Stimulated activated CD4-positive, alpha-beta T cell treated with anti-CD3 and anti-CD28 coated beads, Interleukin-2, amount 100 ng/mL, for 4 hours (primary cell): ENCODE data around the gene TNS1.

ENCODE experiments used
- DNase-seq: peaks from one replicate; pipeline ENCODE4 v3.0.0-alpha.2; 2020; ENCODE audit warnings: low read depth

TNS1 gene

DNA sequence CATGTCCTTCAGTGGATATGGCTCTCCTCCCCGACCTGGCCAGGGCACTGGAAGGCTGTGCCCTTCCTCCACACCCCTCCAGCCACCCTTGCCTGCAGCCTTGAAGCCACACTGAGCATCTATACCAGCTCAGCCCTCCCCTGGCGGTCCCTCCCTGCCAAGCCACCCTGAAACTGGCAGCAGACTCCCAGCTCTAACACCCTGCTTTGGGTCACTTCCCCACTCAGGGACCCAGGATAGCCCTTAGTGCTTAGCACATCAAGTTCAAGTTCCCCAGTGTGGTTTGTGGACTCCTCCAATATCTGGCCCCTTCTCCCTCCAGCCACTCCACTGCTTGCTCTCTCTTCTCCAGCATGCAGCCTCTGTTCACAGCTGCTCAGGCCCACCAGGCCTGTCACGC lies 89.4 kb downstream of the TNS1 start:
- no peak for DNase-seq

DNA sequence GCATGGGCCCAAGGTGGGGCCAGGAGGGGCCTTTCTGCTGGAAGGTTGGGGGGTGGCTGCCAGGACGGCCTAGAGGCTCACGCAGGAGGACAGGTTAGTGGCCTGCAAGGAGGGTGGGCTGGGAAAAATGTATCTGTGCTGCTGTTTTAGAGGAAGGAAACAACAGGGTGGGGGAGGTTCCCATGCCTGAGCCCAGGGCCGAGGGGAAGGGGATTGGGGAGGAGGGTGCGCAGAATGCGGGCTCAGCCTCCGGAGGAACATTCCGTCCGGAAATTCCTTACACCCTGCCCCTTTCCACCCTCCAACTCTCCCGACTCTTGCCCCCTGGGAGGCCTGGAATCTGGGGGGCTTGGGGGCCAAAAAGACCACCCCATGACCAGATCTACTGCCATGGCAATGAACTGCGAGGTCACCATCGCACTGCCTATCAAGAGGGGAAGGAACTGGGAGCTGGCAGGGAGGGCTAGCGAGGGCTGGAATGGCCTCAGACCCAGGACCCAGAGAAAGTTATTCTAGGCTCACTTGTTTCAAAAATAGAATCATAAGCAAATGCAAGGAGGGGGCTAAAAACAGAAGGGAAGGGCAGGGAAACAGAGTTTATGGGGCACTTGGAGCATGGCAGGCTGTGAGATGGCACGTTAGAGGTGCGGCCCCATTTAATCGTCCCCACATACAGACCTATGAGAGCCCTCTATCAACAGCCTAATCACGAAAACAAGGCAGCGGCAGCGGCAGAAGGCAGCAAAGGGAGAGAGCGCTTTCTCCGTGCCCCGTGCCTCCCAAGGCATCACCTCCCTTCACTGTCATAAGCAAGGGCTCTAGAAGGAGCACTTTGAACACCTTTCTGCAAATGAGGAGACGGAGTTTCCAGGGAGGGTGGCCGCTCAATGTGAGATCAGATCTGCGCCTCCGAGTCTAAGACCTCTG lies 90.4 kb downstream of the TNS1 start:
- no peak for DNase-seq

DNA sequence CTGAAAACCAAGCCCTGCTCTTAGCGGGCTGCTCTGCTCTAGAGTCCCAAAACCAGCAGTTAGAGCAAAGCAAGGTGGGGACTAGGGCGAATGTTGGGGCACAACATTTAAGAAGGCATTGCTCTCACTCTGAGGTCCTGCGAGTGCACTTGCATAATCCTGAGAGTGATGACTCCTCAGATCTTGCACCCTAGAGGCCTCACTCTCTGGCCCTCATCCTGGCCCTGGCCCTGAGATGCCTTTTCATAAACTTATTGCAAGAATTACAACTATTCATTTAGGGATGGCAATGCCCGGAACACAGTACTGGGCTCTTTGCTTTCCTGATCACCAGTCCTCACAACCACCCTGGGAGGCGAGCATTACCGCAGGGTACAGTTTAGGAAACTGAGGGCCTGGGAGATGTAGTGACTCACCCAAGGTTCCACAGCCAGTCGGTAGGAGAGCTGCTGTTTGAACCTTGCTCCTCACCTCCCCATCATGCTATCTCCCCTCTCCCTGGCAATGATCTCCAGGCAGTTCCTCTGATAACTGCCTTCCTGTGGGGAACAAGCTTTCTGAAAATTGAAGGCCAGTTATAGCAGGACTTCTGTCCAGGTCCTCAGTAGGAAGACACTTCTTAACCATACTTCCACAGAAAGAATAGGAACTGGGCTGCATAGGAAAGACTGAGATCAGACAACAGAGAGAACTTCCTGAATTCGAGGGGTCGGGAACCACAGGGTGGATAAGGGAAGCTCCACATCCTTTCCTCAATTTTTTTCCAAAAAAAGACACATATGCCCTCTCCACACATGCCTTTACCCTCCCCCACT lies 91.3 kb downstream of the TNS1 start:
- DNase-seq = no peak

DNA sequence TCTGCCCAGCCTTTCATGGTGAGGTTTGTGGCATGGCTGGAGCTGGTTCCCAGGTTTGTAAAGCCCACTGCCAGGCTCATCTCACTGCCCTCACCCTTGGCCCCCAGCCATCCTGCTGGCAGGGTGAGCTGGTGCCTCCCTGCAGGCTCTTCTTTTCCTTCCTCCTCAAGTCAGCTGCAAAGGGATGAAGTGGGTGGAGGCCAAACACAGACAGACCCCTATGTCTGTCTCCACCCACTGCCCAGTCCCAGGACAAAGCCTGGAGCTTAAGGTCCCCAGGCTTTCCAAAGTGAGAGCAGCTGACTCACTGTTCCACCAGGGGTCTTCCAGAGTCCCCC lies 92.0 kb downstream of the TNS1 start:
- no peak for DNase-seq

DNA sequence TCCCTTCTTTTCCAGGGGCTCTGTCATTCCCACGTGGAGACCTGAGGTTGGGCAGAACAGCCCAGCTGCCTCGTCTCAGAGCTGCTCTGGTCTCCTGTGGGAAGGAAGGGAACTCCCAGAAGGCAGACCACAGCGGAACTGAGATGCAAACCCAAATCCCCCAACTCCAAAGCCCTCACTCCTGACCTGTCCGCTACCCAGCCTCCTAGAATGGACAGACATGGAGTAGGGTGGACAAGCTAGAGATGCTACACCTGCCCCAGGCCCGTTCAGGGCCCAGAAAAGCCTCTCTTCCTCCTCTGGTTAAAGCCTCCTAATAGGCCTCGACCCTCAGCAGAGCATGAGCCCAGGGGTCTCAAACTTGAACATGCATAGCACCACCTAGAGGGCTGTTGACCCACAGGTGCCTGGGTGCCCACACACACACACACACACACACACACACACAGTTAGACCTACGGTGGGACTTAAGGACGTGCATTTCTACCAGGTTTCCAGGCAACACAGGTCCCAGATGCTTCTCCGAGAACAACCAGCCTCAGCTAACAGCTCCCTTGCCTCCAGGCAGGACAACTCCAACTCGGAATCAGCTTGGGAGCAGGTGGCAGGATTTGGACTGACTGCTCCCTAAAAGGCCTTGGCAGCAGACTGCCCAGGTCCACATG lies 93.5 kb downstream of the TNS1 start:
- no peak for DNase-seq

DNA sequence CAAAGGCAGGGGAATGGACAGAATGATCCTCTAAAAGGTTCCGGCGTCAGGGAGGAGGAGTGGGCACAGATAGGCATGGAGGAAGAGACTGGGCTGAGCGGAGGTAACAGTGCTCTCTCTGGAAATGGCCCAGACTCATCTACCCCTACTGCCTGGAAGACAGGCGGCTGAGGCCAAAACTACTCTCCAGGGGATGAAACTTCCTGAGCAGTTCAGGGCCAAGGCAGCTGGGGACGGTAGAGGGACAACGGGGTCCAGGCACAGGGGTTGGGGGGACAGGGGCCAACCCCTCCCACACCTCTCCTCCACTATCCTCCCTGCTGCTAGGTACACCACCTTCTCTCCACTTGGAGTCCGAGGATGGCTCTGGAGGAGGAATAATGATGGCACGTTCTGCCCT lies 94.3 kb downstream of the TNS1 start:
- DNase-seq = no peak

DNA sequence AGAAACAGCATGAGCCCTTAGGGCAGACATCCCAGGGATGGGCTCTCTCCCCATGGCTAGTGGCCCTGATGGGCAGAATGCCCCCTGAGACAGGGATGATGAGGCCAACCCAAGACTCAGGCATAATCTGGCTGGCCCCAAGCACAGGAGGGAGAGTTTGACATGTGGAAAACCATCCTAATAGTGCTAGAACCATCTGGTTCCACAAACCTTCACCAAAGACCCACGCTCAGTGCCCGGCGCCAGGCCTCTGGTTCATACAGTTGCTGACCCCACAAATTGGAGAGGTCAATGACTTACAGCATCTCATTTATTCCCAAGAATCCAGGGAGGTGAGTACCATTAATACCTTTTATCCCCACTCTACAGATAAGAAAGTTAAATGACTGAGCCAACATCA lies 95.5 kb downstream of the TNS1 start:
- DNase-seq = no peak

DNA sequence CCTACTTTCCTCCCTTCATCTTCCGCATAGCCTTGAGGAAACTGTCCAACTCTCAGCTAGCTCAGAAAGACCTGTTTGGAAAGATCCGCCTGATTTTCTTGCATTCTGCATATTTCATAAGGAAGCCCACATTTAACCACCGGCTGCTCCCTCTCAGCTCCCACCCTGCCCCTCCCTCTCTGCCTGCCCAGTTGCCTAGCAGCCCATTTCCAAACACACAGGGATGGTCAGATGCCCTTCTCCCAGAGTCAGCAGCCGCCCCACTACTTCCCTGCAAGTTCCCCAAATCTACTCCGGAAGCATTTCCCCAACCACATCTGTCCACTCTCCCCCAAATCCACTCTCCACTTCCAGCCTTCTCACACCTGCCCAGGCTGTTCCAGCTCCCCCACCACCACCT lies 96.0 kb downstream of the TNS1 start:
- DNase-seq = no peak

DNA sequence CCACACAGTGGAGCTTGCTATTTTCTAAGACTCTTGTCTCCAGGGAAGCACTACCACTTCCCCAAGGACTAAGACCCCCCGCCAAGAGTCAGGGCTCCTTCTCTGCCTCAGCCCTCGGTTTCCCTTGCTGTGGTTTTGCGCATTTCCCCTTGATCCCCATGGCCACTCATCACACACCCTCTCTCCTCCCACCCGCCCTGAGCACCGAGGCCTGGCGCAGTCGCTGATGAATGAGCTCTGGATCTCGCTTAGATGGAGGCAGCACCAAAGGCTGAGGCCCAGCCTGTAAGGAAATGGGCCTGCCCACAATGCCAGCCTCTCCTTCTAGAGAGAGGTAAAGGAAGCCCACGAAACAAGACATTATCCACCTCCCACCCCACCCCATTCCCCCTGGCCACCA lies 96.9 kb downstream of the TNS1 start:
- no peak for DNase-seq

DNA sequence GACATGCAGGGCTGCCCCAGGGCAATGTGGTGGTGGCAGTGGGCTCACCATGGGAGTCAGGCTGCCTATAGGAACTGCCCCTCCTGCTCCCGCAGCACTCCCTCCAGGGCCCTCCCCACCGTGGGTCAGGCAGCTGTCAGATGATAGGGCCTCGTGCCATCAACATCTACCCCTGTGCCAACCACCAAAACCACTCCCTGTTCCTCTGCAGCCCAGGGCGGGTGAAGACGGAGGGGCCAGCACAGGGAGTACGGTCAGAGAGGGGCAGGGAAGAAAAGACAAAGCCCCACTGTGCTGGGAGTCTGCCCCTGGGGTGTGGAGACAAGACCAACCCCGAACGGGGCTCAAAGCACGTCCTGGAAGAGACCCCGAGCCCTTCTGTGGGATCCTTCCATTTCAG lies 97.4 kb downstream of the TNS1 start:
- no peak for DNase-seq

DNA sequence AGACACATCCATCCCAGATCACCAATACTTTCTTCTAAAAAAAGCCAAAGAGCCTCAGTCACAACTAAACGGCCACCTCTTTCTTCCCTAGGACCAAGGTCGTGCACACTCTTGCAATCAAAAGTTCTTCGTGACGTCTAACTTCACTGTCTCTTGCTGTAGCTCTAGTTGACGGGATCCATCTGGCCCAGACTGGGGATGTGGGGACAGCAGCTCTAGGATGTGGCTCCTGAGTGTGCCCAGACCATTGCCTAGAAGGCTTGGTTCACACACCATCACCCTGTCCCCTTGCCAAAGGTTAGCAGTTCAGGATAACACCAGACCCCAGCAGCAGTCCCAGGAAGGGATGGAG lies 98.2 kb downstream of the TNS1 start:
- DNase-seq = no peak

DNA sequence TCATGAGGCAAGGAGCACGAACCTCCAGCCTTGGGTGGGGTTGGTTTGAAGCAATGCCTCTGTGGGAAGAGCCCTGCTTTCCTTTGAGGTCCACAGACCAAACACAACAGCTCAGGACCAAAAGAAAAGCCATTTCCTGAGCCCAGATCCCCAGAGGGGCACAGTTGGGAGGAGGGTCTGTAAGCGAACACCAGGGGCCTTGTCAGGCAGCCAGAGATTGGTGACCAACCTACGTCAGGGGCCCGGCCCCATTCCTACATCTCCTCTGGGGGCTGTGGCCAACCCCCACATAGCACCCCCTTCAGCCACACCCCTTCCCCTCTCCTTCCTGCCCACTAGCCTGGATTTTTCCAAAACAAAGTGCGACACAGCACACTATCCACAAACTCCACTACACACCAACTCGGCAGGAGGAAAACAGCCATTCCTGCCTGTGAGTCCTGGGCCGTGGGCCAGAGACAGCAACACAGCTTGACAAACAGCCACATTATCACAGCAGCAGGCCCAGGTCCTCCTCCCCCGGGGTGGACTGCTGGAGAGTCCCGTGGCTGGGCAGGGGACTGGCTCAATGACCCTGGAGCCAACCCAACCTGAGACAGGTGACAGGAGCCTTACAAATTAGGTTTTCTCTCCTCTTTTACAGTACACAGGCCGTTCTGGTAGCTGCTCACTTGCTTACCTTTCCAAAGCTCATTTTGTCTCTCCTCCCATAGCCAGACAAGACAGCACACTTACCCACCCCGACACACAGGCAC lies 98.8 kb downstream of the TNS1 start:
- DNase-seq = no peak

DNA sequence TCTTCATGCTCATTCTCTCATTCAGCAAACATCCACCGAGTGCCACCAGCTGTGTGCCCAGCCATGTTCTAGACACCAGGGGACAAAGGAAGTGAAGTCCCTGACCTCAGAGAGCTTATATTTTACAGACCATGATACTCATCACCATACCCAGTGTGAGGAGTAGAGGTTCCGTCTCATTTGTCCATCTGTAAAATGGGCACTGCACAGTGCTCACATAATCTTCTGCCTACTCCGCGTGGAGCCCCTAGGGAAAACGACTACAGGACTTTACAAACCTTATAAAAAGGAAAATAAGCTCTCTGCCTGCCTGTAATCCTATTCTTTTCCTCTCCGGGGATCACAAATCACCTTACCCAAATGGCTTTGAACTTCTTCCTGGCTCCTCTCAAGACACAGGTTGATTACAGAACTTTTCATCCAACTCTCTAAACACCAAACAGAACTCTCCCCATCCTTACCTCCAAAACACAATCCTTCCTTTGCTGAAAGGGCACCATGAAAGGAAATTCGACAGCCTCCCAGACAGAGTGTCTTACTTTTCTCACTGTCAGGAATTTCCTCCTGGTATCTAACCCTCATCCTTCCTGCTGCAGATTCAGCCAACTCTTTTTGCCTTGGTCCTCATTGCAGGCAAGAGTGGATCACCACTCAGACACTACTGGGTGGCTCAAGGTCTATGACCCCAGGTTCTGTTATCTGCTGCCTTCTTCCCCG lies 99.5 kb downstream of the TNS1 start:
- no peak for DNase-seq

DNA sequence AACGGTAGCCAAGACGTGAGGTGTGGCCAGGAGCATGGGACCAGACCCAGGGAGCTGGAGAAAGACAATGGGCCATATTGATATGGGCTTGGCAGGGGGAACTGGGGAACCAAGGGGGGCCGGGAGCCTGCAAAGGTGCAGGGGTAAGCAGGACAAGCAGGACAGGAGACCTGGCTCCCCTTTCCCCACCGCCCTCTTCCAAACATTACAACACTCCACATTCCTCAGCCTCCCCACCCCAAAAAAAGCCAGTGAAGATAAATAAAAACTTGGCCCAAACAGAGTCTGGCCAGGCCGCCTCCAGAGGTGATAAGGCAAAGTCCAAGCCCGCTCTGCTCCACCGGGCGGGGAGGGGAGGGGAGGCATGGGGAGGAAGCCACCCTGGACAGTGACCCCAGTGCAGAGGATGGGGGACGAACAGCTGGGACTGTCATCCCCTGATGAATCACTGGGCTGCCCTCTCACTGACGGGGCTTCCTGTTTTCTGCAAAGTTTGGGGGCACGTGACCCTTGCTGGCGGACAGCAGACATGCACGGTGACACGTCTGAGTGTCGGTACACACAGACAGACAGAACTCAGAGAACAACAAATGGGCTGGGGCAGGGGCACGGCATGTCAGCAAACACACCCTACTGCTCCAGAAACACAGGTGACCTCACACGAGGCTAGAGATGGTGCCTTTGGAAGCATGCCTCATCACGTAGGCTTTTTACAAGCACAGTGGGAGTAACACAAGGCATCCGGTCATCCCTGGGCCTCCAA lies 100.2 kb downstream of the TNS1 start:
- no peak for DNase-seq

DNA sequence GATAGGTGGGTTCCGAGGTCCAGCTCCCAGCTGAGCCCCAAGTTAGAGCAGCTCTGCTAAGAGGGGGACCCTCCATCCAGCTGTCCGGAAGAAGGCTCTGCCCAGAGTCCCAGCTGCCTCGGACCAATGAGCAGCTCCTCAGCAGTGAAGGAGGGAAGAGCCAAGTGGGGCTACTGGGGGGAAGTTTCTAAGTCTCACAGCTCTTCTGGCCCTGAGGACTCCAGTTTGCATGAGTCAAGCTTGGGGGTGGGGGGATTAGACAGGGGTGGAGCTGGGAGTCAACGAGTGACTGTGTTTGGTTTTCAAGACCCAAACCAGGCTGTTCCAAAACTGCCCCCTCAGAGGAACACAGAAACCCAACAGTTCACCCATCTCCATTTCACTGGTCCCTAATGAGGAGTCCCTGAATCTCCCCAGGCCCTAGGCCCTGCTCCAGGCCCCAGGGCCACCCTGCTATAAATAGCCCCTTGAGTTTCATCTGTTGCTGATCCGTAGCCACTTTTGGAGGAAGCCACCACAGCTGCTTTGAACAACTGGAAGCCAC lies 100.9 kb downstream of the TNS1 start:
- DNase-seq = no peak

DNA sequence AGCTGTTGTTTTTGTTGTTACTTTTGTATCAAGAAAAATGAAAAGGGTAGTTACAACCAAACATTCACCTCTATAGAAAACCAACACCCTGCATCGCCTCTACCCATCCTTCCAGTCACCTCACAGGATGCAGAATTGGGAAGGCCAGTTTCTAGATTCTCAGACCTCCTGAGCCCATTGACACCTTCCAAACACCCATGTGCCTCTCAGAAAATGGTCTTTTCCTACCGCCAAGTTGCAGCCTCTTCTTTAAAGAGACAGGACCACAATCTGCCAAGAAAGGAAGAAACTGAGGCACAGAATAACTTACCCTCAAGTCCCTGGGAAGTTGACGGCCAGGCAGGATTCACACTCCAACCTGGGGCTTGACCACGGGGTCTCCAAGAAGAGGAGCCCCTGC lies 101.4 kb downstream of the TNS1 start:
- DNase-seq = no peak

DNA sequence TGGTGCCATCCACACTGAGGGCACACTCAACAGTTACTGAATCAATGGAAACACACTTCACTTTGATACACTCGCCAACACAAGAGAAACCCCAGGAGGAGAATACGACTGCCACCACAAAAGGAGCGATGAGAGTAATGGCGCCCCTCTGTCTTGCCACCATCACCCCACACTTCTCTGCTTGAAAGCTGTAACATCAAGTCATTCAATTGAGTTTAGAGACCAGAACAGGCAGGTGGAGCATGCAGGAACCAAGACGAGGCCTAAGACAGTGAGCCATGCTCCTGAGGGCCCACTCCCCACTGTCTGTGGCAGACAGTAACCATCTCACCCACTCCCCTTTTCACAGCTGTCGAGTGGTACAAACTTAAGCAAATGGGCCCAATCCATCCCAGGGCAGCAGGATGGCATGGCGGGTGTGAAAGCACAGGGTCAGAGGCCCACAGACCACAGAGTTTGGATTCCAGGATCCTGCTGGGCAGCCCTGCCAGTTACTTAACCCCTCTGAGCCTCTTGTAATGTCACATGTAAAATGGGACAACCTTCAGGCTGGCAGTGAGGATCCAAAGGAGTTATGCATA lies 101.9 kb downstream of the TNS1 start:
- no peak for DNase-seq

DNA sequence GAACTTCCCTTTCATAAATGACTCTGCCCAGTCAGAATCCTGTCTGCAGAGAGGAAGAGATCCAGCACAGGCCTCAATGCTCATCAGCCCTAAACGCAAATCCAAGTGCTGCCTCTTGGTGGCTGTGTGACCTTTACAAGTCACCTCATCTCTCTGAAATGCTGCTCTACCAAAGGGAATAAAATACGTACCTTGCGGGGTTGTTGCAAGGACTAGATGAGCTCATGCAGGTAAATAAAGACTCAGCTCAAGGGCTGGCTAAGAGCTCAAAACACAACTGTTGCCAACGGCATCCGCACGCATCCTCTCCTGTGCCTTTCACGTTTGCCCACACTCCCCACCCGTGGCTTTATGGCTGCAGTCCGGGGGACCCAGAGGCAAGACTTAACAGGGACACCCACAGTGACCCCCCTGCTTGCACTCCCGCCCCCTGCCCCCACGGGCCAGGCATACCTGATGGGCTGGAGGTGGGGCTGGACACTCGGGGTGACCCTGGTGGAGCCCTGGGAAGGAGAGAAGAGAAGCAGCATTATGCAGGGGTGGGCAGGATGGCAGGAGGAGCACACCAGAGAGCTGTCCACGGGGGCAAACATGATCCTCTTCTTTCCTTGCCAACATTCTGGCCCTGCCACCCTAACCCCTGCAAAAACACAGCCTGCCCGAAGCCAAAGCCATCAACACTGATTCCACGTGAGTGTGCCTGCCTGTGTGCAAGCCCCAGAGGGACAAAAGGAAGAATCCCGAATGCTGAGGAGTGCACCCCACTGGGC lies 102.6 kb downstream of the TNS1 start:
- DNase-seq = no peak

DNA sequence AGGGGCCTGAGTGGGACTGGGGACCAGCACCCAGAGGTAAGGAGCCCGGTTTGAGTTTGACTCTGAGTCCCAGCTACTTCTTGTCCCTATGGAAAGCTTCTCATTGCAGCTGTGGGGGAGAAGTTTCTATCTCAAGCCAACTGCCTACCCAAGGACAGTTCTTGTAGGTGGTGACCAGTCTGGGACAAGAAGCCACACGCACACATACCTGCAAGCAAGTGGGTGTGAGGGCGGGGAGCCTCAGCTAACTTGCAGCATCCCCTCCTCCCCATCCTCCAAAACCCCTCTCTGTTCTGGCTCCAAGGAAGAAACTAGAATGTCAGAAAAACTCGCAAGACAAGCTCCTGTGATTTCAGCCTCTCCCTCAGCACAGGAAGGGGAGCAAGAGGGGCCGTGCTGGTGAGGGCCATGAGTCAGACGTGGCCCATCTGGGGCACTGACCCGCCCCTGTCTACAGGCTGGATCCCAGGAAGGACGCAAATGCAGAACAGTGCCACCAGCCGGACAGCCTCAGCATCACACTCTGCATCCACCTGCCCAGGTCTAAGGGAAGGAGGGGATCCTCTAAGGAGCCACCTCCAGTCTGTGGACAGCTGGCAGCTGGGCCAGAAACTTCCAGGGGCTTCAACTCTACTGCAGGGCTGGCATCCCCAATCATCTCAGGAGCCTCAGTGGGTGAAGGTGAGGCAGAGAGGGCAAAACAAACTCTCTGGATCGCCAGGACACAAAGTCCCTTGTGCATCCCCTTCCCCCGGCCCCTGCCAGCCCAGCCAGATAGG lies 103.4 kb downstream of the TNS1 start:
- no peak for DNase-seq
